GM23248 (cell line): ENCODE results near the gene FBLIM1. TPM values are rescaled to one million over a fixed set of nuclear protein-coding genes. Genes with fewer than 3 reads are reported as not detected.

Experiments used
- DNase-seq: peaks from one replicate; pipeline ENCODE4 v3.0.0-alpha.2; 2015
- H2AFZ ChIP-seq: fragments of 200-600 bp; sonication (generic); 2 replicates; pipeline ENCODE4 v1.6.1; 2016; ENCODE audit warnings: antibody characterized with exemption
- H3F3A ChIP-seq: fragments of 200-600 bp; sonication (generic); 2 replicates; pipeline ENCODE4 v1.6.1; 2016; ENCODE audit warnings: mild to moderate bottlenecking, antibody characterized with exemption, mixed run types; ENCODE audit not compliant: insufficient read depth
- H3K27ac ChIP-seq: fragments of 200-600 bp; sonication (generic); 2 replicates; pipeline ENCODE4 v1.5.1; 2016; ENCODE audit warnings: mild to moderate bottlenecking
- H3K27me3 ChIP-seq: fragments of 200-600 bp; sonication (generic); replicated peaks from 2 replicates; pipeline ENCODE4 v1.6.1; 2016; ENCODE audit warnings: mild to moderate bottlenecking; ENCODE audit not compliant: insufficient read depth
- H3K36me3 ChIP-seq: fragments of 200-600 bp; sonication (generic); 2 replicates; pipeline ENCODE4 v1.6.1; 2016; ENCODE audit warnings: low read depth, mild to moderate bottlenecking
- H3K4me1 ChIP-seq: fragments of 200-600 bp; sonication (generic); 2 replicates; pipeline ENCODE4 v1.6.1; 2016; ENCODE audit warnings: mild to moderate bottlenecking; ENCODE audit not compliant: insufficient read depth
- H3K4me2 ChIP-seq: fragments of 200-600 bp; sonication (generic); one replicate; pipeline ENCODE4 v1.6.1; 2016; ENCODE audit warnings: mild to moderate bottlenecking; ENCODE audit not compliant: unreplicated experiment
- H3K4me3 ChIP-seq: fragments of 200-600 bp; sonication (generic); 2 replicates; pipeline ENCODE4 v1.5.1; 2016; ENCODE audit warnings: mild to moderate bottlenecking
- H3K79me2 ChIP-seq: fragments of 200-600 bp; sonication (generic); 2 replicates; pipeline ENCODE4 v1.6.1; 2016; ENCODE audit warnings: mild to moderate bottlenecking; ENCODE audit not compliant: insufficient read depth
- H3K9ac ChIP-seq: fragments of 200-600 bp; sonication (generic); 2 replicates; pipeline ENCODE4 v1.6.1; 2016; ENCODE audit warnings: mild to moderate bottlenecking
- H3K9me2 ChIP-seq: fragments of 200-600 bp; sonication (generic); 2 replicates; pipeline ENCODE4 v1.6.1; 2016; ENCODE audit warnings: mixed run types, mild to moderate bottlenecking, moderate library complexity; ENCODE audit not compliant: insufficient read depth
- H3K9me3 ChIP-seq: fragments of 200-600 bp; sonication (generic); one replicate; pipeline ENCODE4 v1.6.1; 2017; ENCODE audit warnings: low read depth
- H4K20me1 ChIP-seq: fragments of 200-600 bp; sonication (generic); 2 replicates; pipeline ENCODE4 v1.6.0; 2016; ENCODE audit not compliant: insufficient read depth
- EZH2 ChIP-seq: fragments of 200-600 bp; sonication (generic); IDR thresholded peaks from 2 replicates; pipeline ENCODE4 v1.6.1; 2018; ENCODE audit warnings: antibody characterized with exemption, mild to moderate bottlenecking; ENCODE audit not compliant: insufficient read depth, poor library complexity, severe bottlenecking
- EZH2phosphoT487 ChIP-seq: fragments of 200-600 bp; sonication (generic); IDR thresholded peaks from 2 replicates; pipeline ENCODE4 v1.6.1; 2018; ENCODE audit warnings: antibody characterized with exemption, moderate library complexity, mild to moderate bottlenecking, low read depth; ENCODE audit not compliant: insufficient read depth
- WGBS, 2 experiments: methylation state at CpG; one replicate each; pipeline ENCODE4 v1.1.6; 2015 to 2017; ENCODE audit warnings: low lambda C conversion rate in 2 of 2, low coverage in 1 of 2; ENCODE audit errors: missing lambda C conversion rate in 2 of 2; 5-methylcytosine and 5-hydroxymethylcytosine counted together
- in situ Hi-C: fragments of 300-500 bp; cut with MboI; formaldehyde crosslinking; loops from 2 replicates; pipeline ENCODE4 v1.15.0; 2020
- polyA plus RNA-seq: library from polyadenylated mRNA; unstranded; fragments of >200 nt; fragmentation: Nextera tagmentation; extraction: Ambion mirVana; gene quantifications from 2 replicates; pipeline ENCODE4 v1.2.1, GENCODE V29; 2016
- total RNA-seq: library from RNA; depleted of rRNA; stranded (reverse); fragments of >200 nt; shearing (Covaris generic); gene quantifications from 2 replicates; pipeline ENCODE4 v1.2.3, GENCODE V29; 2014

FBLIM1 gene
- total and polyA plus RNA-seq, 2 experiments from 2014 or later = 63.3 to 69.9 TPM

DNA sequence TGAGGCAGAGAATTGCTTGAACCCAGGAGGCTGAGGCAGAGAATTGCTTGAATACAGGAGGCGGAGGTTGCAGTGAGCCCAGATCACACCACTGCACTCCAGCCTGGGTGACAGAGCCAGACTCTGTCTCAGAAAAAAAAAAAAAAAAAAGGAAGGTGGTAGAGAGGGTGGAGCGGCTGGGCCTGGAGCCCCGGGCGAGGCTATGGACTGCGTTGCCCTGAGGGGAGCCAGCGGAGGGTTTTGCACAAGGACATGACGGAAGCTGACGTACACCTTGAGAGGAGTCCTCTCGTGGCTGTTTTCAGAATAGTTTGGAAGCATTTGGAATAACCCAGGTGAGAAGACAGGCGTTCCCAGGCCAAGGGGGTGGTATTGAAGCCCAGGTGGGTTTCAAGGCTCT lies 6.9 kb upstream of the FBLIM1 start:
- no peak overlapping the region for H3K4me2 ChIP-seq
- H3K4me1 ChIP-seq = peaks cover 10% of the 10 kb centered on the region; the same call in 1 of the 2 replicates
- no peaks in the 10 kb centered on the region for H4K20me1 ChIP-seq
- H3K36me3 ChIP-seq = no peaks in the 10 kb centered on the region
- H3K9ac ChIP-seq = no peak overlapping the region
- H3K9me3 ChIP-seq = no peaks in the 10 kb centered on the region
- TF ChIP-seq EZH2 (no peak), EZH2phosphoT487 (no peak)
- no peak for DNase-seq
- 79 to 87% methylated on average over 10 of the region's 10 CpGs for WGBS, 2 experiments
- H3K27ac ChIP-seq = no peak overlapping the region
- no peaks in the 10 kb centered on the region for H3K9me2 ChIP-seq
- no peaks in the 10 kb centered on the region for H3K27me3 ChIP-seq
- H3K4me3 ChIP-seq = no peak overlapping the region
- H3F3A ChIP-seq = no peaks in the 10 kb centered on the region
- in situ Hi-C loops = no loop called here
- no peaks in the 10 kb centered on the region for H3K79me2 ChIP-seq
- no peak overlapping the region for H2AFZ ChIP-seq

GRCh38 chr1:15753776-15754175 lies 4.8 kb upstream of the FBLIM1 start:
- Histone ChIP-seq H2AFZ (no peak overlapping the region), H3K79me2 (peaks cover under 1% of the 10 kb centered on the region; the same call in 1 of the 2 replicates), H3K4me3 (no peak overlapping the region), H4K20me1 (no peaks in the 10 kb centered on the region), H3K4me2 (no peak overlapping the region), H3K27ac (no peak overlapping the region), H3K9ac (no peak overlapping the region), H3K4me1 (peaks cover 15% of the 10 kb centered on the region), H3K9me2 (no peaks in the 10 kb centered on the region), H3K27me3 (no peaks in the 10 kb centered on the region), H3F3A (no peaks in the 10 kb centered on the region; the same call in 1 of the 2 replicates), H3K36me3 (no peaks in the 10 kb centered on the region), H3K9me3 (no peaks in the 10 kb centered on the region)
- no peak for TF ChIP-seq EZH2
- no peak for TF ChIP-seq EZH2phosphoT487
- DNase-seq = no peak
- WGBS, 2 experiments = 78 to 80% methylated on average over 10 of the region's 10 CpGs
- in situ Hi-C loops = no loop called here

DNA sequence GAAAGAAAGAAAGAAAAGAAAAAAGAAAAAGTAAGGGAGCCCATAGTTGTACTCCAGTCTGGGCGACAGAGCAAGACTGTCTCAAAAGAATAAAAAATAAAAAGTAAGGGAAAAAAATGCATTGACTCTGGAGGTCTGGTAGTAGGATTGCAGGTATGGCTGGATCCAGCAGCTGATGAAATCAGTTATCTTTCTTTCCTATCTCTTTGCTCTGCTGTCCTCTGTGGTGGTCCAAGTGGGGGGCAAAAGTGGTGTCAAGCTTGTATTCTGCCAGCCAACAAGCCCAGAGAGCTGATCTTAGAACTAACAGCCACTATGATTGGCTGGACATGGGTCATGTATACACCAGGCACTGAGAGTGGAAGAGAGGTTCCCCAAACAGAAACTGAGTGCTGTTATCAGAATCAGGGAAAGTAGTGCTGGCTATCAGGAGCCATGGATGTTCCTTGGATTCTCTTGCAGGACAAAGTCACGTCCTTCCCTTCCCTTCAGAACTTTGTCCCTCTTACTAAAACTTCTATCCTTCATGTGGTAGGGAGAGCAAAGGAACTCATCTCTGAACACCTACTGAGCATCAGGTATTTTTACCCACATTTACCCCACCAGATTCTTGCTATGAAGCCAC lies 3.5 kb upstream of the FBLIM1 start:
- 88 to 97% methylated on average over 2 of the region's 2 CpGs for WGBS, 2 experiments
- DNase-seq = no peak

GRCh38 chr1:15755646-15756040 lies 3.0 kb upstream of the FBLIM1 start:
- H3K9ac ChIP-seq = no peak overlapping the region
- no peaks in the 10 kb centered on the region; the same call in 1 of the 2 replicates for H3F3A ChIP-seq
- in situ Hi-C loops = no loop called here
- peaks cover 18% of the 10 kb centered on the region for H3K4me1 ChIP-seq
- no peaks in the 10 kb centered on the region for H3K9me2 ChIP-seq
- 68% methylated on average over 4 of the region's 4 CpGs for WGBS, 2 experiments
- no peak overlapping the region for H2AFZ ChIP-seq
- H3K27ac ChIP-seq = no peak overlapping the region
- H4K20me1 ChIP-seq = no peaks in the 10 kb centered on the region
- TF ChIP-seq EZH2phosphoT487 (no peak), EZH2 (no peak)
- no peaks in the 10 kb centered on the region for H3K36me3 ChIP-seq
- no peak overlapping the region for H3K4me2 ChIP-seq
- H3K4me3 ChIP-seq = no peak overlapping the region
- peak; percentile 54 for DNase-seq
- H3K79me2 ChIP-seq = peaks cover 19% of the 10 kb centered on the region
- H3K9me3 ChIP-seq = no peaks in the 10 kb centered on the region
- no peaks in the 10 kb centered on the region for H3K27me3 ChIP-seq

More for the DNA sequence above, 3.5 kb upstream of the FBLIM1 start:
- no peak overlapping the region for H3K27ac ChIP-seq
- peaks cover 12% of the 10 kb centered on the region for H3K4me1 ChIP-seq
- no peak overlapping the region for H2AFZ ChIP-seq
- H3K4me3 ChIP-seq = no peak overlapping the region
- TF ChIP-seq EZH2phosphoT487 (no peak), EZH2 (no peak)
- H3K9ac ChIP-seq = no peak overlapping the region
- no peaks in the 10 kb centered on the region for H4K20me1 ChIP-seq
- in situ Hi-C loops = no loop called here
- H3F3A ChIP-seq = no peaks in the 10 kb centered on the region; the same call in 1 of the 2 replicates
- H3K9me2 ChIP-seq = no peaks in the 10 kb centered on the region
- peaks cover 14% of the 10 kb centered on the region for H3K79me2 ChIP-seq
- H3K9me3 ChIP-seq = no peaks in the 10 kb centered on the region
- H3K4me2 ChIP-seq = no peak overlapping the region
- H3K27me3 ChIP-seq = no peaks in the 10 kb centered on the region
- no peaks in the 10 kb centered on the region for H3K36me3 ChIP-seq
